HG02571 (cell line): Measurements from ENCODE around the gene MROH2A.

Experiments used
- ATAC-seq: cut with Tn5 transposase; IDR thresholded peaks from one replicate; pipeline ENCODE4 v1.9.1; 2021; ENCODE audit warnings: mild to moderate bottlenecking, moderate library complexity; ENCODE audit not compliant: unreplicated experiment

The MROH2A gene

GRCh38 chr2:233818639-233819621 is 40.8 kb downstream of the MROH2A start:
- no peak for ATAC-seq

DNA sequence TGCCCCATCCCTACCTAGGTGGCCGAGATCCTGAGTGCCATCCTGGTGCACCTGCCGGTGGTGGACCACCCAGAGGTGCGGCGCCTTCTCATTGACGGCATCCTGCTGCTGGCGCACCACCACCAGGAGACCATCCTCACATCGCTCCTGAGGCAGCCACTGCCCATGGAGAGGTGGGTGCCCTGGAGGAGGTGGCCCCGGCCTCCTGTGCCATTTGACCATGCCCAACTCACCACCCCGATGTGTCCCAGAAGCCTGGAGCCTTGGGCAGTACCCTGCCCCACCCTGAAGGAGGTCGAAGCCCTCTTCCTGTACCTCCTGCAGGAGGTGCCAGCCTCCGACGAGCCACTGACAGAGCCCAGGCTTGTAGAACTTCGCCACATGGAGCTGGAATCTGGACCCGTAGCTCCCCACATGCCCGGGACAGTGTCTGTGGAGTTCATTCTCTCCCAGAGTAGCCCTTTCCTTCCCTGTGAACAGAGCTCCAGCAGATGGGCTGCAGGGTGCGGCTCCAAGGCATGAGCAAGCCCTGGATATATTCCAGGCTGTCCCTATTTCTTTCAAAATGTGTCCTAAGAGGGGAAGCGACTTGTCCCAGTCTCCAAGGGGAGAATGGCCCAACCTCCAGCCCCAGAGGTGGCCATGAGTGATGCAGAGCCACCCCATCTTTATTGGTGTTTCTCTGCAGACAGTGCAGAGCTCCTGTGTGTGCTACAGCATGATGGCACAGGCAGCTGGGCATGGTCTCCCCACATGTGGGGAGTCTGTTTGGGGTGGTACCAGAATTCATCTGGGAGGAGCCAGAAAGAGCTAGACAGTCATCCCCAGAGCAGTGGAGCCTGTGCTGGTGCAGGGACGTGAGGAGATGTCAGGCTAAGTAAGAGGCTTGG is 42.0 kb downstream of the MROH2A start:
- ATAC-seq: no peak

GRCh38 chr2:233820774-233821105 is 42.6 kb downstream of the MROH2A start:
- ATAC-seq: no peak

DNA sequence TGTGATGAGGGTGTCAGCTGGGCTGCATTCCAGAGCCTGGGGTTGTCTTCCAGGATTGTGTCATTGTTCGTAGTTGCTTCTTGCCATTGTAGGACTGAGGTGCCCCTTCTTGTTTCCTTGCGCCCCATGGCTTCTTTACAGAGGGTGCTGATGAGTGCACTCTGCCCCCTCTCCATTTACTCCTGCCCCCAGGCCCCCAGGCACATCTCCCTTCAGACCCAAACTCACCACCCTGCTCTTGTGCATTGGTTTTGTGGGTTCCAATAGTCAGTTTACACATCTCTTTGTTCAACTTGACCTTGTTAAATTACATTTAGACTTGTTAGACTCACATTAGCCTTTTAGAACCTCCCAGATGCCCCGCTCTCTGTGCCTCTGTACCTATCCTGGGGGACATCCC is 43.1 kb downstream of the MROH2A start:
- ATAC-seq: no peak

GRCh38 chr2:233821709-233822100 is 43.6 kb downstream of the MROH2A start:
- no peak for ATAC-seq

DNA sequence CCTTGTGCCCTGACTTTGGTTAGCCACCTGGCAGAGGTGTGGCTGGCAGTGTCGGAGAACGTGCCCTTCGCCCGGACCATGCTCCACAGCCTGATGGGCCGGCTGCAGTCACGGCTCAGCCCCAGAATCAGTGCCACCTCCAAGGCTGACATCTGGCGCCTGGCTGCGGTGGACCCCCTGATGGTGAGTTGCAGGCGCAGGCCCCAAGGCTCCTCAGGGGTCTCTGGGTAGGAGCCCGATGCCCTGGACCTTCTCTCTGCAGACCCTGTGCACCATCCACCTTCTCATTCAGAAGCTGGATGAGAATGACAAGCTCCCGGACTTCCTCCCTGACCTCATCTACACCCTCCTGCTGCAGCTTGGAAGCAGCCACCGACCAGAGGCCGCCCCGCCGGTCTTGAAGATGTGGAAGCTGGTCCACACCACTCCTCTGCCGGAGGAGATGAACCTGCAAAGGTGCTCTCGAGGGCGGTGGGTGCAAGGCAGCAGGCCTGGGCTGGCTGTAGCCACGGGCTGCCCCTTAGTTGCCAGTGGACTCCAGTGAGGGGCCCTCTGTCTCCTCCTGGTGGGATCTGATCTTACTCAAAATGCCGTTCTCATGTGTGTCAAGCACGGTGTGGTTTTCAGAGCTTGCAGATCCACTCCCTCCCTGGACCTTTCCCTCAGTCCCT is 44.1 kb downstream of the MROH2A start:
- no peak for ATAC-seq

- no peak for ATAC-seq
These were observed 44.9 kb downstream of the MROH2A start for GRCh38 chr2:233822781-233823730.

GRCh38 chr2:233823731-233824121 is 45.6 kb downstream of the MROH2A start:
- ATAC-seq: no peak

DNA sequence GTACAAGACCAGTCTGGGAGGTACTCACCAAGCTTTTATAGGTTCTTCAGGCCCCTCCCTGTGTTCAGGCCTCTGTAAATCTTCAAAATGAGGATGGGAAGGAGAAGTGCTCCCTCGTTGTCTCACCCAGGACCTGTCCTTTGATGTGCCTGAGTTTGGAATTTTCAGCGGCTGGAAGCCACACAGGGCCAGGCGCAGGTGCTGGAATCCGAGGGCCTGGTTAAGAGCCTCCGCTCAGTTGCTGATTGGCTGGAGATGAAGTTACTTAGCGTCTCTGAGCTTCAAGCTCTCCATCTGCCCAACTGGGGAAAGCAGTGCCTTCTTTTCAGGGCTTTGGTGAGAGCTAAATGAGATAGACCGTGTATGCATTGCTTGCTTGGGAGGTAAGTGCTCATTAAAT is 46.2 kb downstream of the MROH2A start:
- no peak for ATAC-seq

DNA sequence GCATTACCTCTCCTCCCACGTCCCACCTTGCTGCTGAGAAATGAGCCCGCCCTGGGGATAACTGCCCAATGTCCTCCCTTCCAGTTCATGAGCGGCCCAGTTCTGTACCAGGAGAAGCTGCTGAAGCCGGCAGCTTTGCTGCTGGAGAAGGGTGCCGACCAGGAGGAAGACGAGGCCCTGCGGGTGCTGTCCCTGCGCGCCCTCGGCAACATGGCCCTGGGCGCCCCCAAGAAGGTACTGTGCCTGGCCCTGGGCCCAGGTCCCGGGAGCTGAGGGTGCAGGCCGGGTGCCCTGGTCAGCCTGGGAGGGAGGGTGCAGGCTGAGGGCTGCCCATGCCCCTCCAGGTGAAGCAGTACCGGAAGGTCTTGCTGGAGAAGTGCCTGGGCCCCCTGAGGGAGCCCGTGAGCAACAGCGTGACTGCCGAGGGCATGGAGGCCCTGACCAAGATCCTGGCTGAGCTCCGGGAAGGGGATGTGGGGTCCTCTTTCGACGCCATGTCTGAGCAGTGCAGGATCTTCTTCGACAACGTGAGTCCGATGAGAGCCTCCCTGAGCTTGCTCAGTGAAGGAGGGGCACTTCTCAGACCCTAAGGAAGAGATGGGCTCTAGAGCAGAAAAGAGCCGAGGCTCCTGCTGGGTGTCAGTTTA is 50.5 kb downstream of the MROH2A start:
- no peak for ATAC-seq

DNA sequence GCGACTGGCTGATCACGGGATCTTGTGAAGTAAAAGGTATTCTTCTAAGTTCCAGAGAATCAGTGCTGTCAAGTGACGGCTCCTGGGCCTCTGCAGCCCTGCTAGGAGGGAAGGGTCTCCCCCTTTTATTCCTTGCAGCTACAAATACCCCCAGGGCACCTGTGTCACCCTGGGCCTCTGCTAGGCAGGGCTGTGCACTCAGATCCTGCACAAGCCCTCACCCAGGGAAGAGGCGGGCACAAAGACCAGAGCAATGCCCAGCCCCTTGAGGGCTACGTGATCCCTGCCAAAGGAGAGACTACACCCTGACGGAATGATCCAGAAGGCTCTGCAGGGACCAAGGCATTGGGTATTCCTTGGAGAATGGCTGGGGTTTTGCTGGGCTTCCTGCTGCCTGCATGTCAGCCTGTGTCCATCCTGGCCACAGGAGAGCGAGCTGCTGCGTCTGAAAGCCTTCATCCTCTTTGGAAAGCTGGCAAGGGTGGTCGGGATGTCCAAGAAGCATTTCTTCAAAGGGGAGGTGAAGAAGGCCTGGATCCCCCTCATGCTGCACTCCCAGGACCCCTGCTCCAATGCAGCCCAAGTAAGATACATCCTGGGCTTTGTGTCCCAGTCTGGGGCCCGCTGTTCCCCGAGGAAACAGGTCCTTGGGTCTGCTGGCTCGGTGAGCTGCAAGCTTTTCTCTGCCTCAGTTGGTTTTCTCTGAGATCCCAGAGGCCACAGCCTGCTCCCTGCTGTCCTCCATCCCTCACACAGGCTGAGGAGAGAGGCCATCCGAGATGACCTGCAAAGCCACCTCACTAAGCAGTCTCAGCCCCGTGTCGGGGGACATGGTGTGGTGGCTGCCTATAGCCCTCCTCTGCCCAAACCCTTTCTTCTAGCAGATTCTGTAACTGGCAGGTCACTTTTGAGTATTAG is 51.3 kb downstream of the MROH2A start:
- no peak for ATAC-seq

DNA sequence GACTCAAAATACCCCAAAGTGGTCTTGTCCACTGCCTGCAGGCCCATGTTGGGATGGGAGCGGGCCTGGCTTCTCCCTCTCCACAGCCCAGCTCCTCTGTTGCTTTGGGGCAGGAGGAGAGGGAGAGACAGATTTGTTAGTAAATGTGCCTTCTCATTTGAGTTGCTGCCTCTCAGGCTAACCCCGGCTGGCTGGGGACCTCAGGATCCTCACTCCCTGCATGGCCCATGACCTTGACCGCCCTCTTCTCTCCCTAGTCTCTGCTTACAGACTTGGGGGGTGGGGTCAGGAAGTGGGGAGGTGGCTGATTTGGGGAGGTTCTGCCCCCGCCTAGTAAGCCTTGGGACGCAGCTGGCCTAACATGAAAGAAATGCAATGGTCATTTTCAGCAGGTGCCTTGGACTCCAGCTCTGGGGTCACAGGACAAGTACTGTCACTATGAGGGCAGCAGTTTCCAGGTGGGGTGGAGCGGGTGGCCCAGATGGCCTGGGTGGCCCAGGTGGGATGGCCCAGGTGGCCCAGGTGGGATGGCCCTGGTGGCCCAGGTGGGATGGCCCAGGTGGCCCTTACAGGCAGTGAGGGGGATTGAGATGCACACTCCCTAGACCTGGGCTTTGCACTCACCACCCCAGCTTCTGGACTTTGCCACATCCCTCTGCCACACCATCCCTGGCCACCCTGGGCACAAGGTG is 52.1 kb downstream of the MROH2A start:
- ATAC-seq: no peak

- no peak for ATAC-seq
These were observed 53.0 kb downstream of the MROH2A start for GRCh38 chr2:233831011-233831721.

- no peak for ATAC-seq
These were observed 53.7 kb downstream of the MROH2A start for GRCh38 chr2:233831861-233832260.

DNA sequence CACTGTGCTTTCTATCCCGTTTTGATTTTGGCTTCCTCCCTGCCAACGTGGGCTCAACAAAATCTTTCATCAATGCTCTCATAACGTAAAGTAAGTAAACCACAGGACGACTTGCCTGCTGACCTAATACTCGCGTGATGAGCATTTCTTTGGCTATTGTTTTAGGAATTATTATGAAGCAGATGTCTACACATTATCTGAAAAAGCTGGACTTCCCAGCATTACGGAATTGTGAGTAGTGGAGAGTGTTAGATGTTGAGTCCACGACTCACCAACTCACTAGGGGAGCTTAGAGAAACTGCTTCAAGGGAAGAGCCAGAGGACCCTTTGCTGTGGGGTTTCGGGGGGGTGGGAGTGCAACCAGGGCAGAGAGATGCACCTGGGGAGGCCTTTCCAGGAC is 54.3 kb downstream of the MROH2A start:
- no peak for ATAC-seq

GRCh38 chr2:233832869-233833311 is 54.8 kb downstream of the MROH2A start:
- ATAC-seq: no peak

GRCh38 chr2:233833345-233833744 is 55.2 kb downstream of the MROH2A start:
- ATAC-seq: no peak
